Measurements from ENCODE around the gene PLS3.

PLS3 gene

GRCh38 chrX:115573185-115573584 lies 12.2 kb downstream of the PLS3 start:
- DNase-seq: no peak

- DNase-seq: no peak
These were observed 15.7 kb downstream of the PLS3 start for GRCh38 chrX:115576676-115577075.

GRCh38 chrX:115579327-115579726 lies 18.4 kb downstream of the PLS3 start:
- no peak for DNase-seq

GRCh38 chrX:115579786-115580294 lies 18.9 kb downstream of the PLS3 start:
- DNase-seq: no peak

- no peak for DNase-seq
These were observed 21.0 kb downstream of the PLS3 start for GRCh38 chrX:115581759-115582615.

GRCh38 chrX:115582616-115583495 lies 21.9 kb downstream of the PLS3 start:
- DNase-seq: no peak

- DNase-seq: no peak
These were observed 22.6 kb downstream of the PLS3 start for GRCh38 chrX:115583496-115584004.

GRCh38 chrX:115584696-115585095 lies 23.7 kb downstream of the PLS3 start:
- DNase-seq: no peak

- peak; percentile 4 for DNase-seq
These were observed 27.2 kb downstream of the PLS3 start for GRCh38 chrX:115588179-115588578.

- no peak for DNase-seq
These were observed 28.4 kb downstream of the PLS3 start for GRCh38 chrX:115589419-115589818.

- DNase-seq: no peak
These were observed 30.4 kb downstream of the PLS3 start for GRCh38 chrX:115591420-115591819.

- peak; percentile 45 for DNase-seq
These were observed 31.2 kb downstream of the PLS3 start for GRCh38 chrX:115591856-115592842.

- no peak for DNase-seq
These were observed 32.2 kb downstream of the PLS3 start for GRCh38 chrX:115592997-115593734.

- no peak for DNase-seq
These were observed 34.1 kb downstream of the PLS3 start for GRCh38 chrX:115595049-115595448.

- no peak for DNase-seq
These were observed 37.6 kb downstream of the PLS3 start for GRCh38 chrX:115598556-115598955.

GRCh38 chrX:115602308-115602707 lies 41.3 kb downstream of the PLS3 start:
- no peak for DNase-seq

GRCh38 chrX:115602729-115603389 lies 41.9 kb downstream of the PLS3 start:
- DNase-seq: peak; percentile 16

GRCh38 chrX:115603534-115604074 lies 42.6 kb downstream of the PLS3 start:
- no peak for DNase-seq

GRCh38 chrX:115606861-115607260 lies 45.9 kb downstream of the PLS3 start:
- no peak for DNase-seq

- DNase-seq: no peak
These were observed 48.6 kb downstream of the PLS3 start for GRCh38 chrX:115609621-115610020.
